NCI-H2171 (cell line): ENCODE data around the gene TRIM44.
A peak's percentile ranks its signal among the peaks of the same experiment; 100 is the strongest.
"Not testable (repeated sequence)": the region's sequence is repeated elsewhere in the genome, so short reads cannot be mapped to it uniquely, and the experiment has no call there.

Experiments
- DNase-seq: peaks from one replicate; lab custom pipeline; 2025; lab: John Stamatoyannopoulos, UW

TRIM44 gene

DNA sequence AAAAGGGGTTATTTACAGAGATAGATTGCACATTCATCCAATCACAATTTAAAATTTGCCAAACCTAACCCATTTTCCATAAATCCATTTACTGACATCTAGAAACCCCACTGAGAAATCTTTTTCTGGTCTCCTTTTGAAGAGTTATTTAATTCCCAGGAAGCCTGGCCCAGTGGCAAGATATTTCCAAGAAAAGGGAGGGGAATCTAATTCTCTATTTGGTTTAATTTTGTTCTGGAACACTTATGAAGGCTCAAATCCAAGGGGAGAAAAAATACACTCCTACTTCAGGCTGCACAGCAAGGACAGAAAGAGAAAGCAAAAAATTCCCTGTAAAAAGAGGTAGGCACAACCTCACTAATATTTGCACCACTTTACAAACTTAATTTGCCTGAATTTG is 193.1 kb downstream of the TRIM44 start:
- DNase-seq = no peak

DNA sequence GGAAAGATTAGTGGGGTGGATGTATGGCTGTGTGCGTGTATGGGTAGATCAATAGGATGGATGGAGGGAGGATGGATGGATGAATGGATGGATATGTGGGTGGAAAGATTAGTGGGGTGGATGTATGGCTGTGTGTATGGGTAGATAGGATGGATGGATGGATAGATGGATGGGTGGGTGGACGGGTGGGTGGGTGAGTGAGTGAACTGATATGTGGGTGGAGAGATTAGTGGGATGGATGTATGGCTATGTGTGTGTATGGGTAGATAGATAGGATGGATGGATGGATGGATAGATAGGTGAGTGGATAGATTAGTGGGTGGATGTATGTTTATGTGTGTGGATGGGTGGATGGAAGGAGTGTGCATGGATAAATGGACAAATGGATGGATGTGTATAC is 193.7 kb downstream of the TRIM44 start:
- no peak for DNase-seq

DNA sequence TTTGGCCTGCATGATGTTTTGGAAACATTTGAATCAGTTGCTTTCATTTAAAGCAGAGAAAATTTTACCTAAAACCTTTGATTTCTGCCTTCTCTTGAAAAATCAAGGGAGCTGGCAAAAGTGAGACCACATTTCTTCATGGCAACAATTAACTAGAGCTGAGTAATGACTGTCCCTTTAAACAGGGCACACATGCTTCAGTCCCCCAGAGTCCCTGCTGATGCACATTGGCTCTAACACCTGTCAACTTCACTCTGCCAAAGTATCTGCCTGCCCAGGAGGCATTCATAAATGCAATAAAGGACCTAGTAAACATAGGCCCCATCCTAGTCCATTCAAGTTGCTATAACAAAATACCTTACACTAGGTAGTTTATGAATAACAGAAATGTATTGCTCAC is 194.2 kb downstream of the TRIM44 start:
- DNase-seq = peak; percentile 33

DNA sequence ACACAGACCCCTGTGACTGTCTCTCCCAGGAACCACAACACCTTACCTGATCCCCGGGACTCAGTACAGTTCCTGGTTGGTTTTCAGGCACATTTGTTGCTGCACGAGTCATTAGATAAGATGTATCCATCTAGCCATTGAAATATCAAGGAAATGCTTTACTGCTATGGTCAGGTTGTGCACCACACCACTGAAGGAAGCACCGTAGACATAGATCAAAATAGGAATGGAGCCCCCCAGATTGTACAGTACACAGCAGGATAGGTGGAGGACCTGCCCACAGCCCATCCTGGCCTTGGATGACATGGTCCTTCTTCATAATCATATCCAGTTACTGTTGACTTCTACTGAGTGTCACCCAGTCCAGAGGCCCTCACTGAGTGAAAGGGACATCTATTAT is 195.3 kb downstream of the TRIM44 start:
- no peak for DNase-seq

DNA sequence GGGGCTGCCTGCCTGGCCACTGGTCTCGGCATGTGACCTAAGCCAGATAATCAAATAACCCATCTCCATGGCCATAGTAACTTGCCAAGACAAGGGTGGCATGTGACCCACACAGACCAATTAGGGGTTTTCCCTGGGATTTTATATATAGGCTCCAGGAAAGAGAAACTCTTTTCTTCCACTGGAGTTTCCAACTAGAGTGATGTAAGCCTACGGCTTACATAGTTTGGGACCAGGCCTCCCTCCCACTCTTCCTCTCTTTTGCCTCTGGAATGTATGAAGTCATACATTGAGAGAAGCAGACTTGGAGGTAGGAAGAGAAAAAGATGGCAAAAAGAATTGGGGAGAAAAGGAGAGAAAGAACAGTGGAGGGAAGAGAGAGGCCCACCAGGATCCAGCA is 196.7 kb downstream of the TRIM44 start:
- no peak for DNase-seq

DNA sequence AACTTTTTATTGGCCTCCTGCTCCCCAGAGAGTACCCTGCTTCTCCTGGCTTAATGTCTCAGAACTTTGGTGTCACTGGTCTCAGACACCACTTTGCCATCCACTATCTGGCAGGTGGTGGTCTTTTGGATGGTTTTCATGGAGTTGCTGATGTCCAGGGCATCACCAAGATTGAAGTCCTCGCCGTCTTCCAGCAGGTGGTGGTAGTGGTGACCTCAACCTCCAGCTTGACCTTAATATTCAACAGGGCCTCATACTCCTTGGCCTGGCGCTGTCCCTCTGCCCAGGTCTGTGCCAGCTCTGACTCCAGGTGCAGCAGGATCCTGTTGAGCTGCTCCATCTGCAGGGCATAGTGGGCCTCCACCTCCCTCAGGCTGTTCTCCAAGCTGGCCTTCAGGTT is 197.6 kb downstream of the TRIM44 start:
- DNase-seq = not testable (repeated sequence)

DNA sequence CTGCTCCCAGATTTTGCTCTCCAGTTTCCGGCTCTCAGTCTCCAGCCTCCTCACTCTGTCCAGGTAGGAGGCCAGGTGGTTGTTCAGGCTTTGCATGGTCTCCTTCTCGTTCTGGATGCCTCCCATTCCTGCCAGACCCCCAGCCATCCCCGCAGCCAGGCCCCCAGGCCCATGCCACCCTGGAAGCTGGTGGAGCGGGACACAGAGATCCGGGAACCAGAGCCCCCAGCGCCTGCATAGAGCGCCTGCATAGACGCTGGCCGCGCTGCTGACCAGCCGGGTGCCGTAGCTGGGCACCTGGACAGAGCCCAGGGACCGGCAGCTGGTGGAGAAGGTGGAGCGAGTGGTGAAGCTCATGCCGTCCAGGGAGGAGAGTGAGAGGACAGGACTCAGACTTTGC is 198.6 kb downstream of the TRIM44 start:
- no peak for DNase-seq

DNA sequence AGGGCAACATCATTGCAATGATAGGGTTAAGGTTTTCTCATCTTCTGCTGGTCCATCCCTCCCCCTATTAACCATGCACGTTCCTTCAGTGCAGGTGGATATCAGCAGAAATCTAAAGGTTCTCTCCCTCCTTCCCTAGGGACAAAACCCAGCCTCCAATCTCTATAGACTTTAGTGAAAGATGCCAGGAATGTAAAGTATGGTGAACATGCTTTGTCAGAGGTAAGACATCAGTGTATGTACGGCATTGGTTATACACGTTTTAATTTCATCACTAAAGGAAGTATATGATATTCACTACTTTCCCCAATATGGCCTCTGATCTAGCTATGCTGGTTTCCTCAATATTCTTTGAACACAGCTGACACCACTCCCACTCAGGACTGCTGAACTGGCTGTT is 200.1 kb downstream of the TRIM44 start:
- no peak for DNase-seq

DNA sequence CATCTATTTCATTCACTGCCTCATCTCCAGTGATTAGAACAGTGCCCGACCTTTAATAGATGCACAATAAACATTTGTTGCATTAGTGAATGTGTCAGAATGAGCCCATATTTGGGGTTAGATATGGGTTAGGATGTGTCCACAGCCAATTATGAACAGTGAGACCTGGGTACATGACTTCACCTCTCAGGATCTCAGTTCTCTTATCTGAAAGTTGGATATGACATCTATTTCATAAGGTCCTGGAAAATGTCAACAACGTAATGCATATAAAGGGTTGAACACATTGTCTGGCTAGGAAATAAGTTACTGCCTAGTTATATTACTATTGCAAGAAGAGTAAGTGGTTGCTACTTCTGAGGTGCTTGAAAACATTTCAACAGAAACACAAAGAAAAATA is 201.6 kb downstream of the TRIM44 start:
- DNase-seq = no peak

DNA sequence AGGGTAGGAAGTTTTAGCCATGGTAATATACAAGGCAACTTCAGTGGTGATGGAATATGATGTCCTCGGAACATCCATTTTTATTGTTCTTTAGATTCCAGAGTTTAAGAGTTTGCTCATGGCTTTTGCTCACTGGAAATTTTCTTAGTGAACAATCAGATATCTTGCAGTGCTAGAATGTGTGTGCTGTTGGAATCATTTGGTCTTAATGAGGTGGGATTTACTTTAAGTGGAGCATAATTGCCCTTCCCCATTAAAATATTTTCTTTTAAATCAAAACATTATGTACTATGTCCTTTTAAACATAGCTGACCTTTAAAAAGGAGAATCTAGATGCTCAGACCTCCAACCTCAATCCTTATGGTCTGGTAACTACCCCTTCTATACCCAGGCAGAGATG is 204.0 kb downstream of the TRIM44 start:
- DNase-seq = no peak
